HCT116 (cell line): ENCODE measurements around the gene WDFY2. TPM values are rescaled to one million over a fixed set of nuclear protein-coding genes. Genes with fewer than 3 reads are reported as not detected.

ENCODE experiments used
- ATAC-seq: fragments of 200-7000 bp; cut with Tn5 transposase; 2 replicates; pipeline ENCODE4 v1.9.1; 2020; ENCODE audit warnings: mild to moderate bottlenecking, moderate library complexity
- BruUV-seq: library from RNA; stranded (reverse); fragments of 400-500 nt; replicated peaks from 2 replicates; lab custom pipeline; 2021; lab: Mats Ljungman, UMichigan
- CTCF ChIA-PET: fragments of 300-600 bp; sonication (Branson Sonifier 250); formaldehyde crosslinking; loops from one replicate; lab custom pipeline; 2021; ENCODE audit warnings: antibody characterized with exemption; lab: Charles Lee
- POLR2A ChIA-PET: fragments of 300-600, 350-600 bp; sonication (Branson Sonifier 250); formaldehyde crosslinking; loops from one replicate; lab custom pipeline; 2021; ENCODE audit warnings: antibody characterized with exemption; lab: Charles Lee
- RAD21 ChIA-PET, 2 experiments: fragments of 300-600 bp; sonication (Branson Sonifier 250); formaldehyde crosslinking; loops; one replicate each; lab custom pipeline; 2023; ENCODE audit warnings: low total read pairs in 2 of 2; ENCODE audit not compliant: uncharacterized antibody in 2 of 2, unreplicated experiment in 2 of 2, low non-redundant PET in 1 of 2; lab: Charles Lee
- DNase-seq: peaks from one replicate; pipeline ENCODE4 v3.0.0-alpha.2; 2010; ENCODE audit warnings: low read depth, low spot score
- H2AFZ ChIP-seq: fragments of 200-600 bp; shearing (Covaris generic), sonication (generic); 2 replicates; pipeline ENCODE4 v1.6.1; 2017; ENCODE audit warnings: low read depth, mixed run types, mixed read lengths, antibody characterized with exemption, low read length; ENCODE audit not compliant: poor library complexity, severe bottlenecking
- H3K27ac ChIP-seq: 2 replicates; pipeline ENCODE4 v1.5.1; 2012; ENCODE audit warnings: low read depth, low read length
- H3K27me3 ChIP-seq: fragments of 200-600 bp; sonication (generic); 2 replicates; pipeline ENCODE4 v1.6.1; 2016; ENCODE audit warnings: mixed run types, low read length, mixed read lengths; ENCODE audit not compliant: insufficient read depth
- H3K36me3 ChIP-seq, 2 experiments: fragments of 200-500 bp in 1 of 2; fragments of 200-600 bp in 1 of 2; sonication (Bioruptor generic) in 1 of 2; sonication (generic) in 1 of 2; 2 replicates each; pipeline versions ENCODE4 v1.5.1 to v1.6.1; 2014 to 2016; ENCODE audit warnings: low read length in 2 of 2, inconsistent platforms in 1 of 2, mixed read lengths in 1 of 2, mixed run types in 1 of 2; ENCODE audit not compliant: insufficient read depth in 2 of 2, control insufficient read depth in 1 of 2
- H3K4me1 ChIP-seq, 2 experiments: fragments of 200-600 bp in 1 of 2; sonication (generic) in 1 of 2; 2 replicates each; pipeline versions ENCODE4 v1.5.1 to v1.6.1; 2012 to 2017; ENCODE audit warnings: low read length in 2 of 2, inconsistent platforms in 1 of 2, mild to moderate bottlenecking in 1 of 2, mixed read lengths in 1 of 2, mixed run types in 1 of 2, moderate library complexity in 1 of 2; ENCODE audit not compliant: insufficient read depth in 2 of 2, control insufficient read depth in 1 of 2
- H3K4me2 ChIP-seq: fragments of 200-600 bp; sonication (generic); 2 replicates; pipeline ENCODE4 v1.6.1; 2017; ENCODE audit warnings: mixed run types, low read length, mixed read lengths
- H3K4me3 ChIP-seq, 2 experiments: fragments of 200-600 bp in 1 of 2; sonication (generic) in 1 of 2; replicated peaks in 1 of 2; 2 replicates each; pipeline ENCODE4 v1.5.1; 2011 to 2016; ENCODE audit warnings: low read length in 2 of 2, control low read depth in 1 of 2, low read depth in 1 of 2, mild to moderate bottlenecking in 1 of 2, mixed read lengths in 1 of 2, mixed run types in 1 of 2
- H3K79me2 ChIP-seq: fragments of 200-600 bp; sonication (generic); 2 replicates; pipeline ENCODE4 v1.6.1; 2017; ENCODE audit warnings: mild to moderate bottlenecking, mixed run types, low read length, moderate library complexity, mixed read lengths; ENCODE audit not compliant: insufficient read depth
- H3K9ac ChIP-seq: fragments of 200-600 bp; sonication (generic); 2 replicates; pipeline ENCODE4 v1.6.1; 2016; ENCODE audit warnings: low read length, mixed read lengths
- H3K9me2 ChIP-seq: fragments of 200-600 bp; sonication (generic), shearing (Covaris generic); 2 replicates; pipeline ENCODE4 v1.6.1; 2017; ENCODE audit warnings: mixed run types, mild to moderate bottlenecking, moderate library complexity; ENCODE audit not compliant: insufficient read depth
- H3K9me3 ChIP-seq, 2 experiments: fragments of 200-500 bp in 1 of 2; fragments of 200-600 bp in 1 of 2; sonication (Bioruptor generic) in 1 of 2; sonication (generic) in 1 of 2; 2 replicates each; pipeline ENCODE4 v1.6.1; 2014 to 2017; ENCODE audit warnings: low read length in 2 of 2, mixed read lengths in 2 of 2, inconsistent platforms in 1 of 2, low read depth in 1 of 2, mild to moderate bottlenecking in 1 of 2, mixed run types in 1 of 2, moderate library complexity in 1 of 2; ENCODE audit not compliant: control insufficient read depth in 1 of 2, insufficient read depth in 1 of 2
- H4K20me1 ChIP-seq: fragments of 200-600 bp; sonication (generic), shearing (Covaris generic); 2 replicates; pipeline ENCODE4 v1.6.1; 2017; ENCODE audit warnings: mixed run types, mild to moderate bottlenecking, moderate library complexity; ENCODE audit not compliant: insufficient read depth
- CBX3 ChIP-seq: IDR thresholded peaks from 2 replicates; pipeline ENCODE4 v1.6.1; 2012; ENCODE audit warnings: low read depth
- CTCF ChIP-seq, 3 experiments: fragments of 200-600 bp in 1 of 3; sonication (generic) in 1 of 3; IDR thresholded peaks in 2 of 3; conservative IDR thresholded peaks in 1 of 3; 2 replicates each; pipeline ENCODE4 v1.5.1; 2012 to 2017; ENCODE audit warnings: low read depth in 2 of 3, low read length in 2 of 3, antibody characterized with exemption in 1 of 3, borderline replicate concordance in 1 of 3, control low read depth in 1 of 3, mild to moderate bottlenecking in 1 of 3, mixed read lengths in 1 of 3, mixed run types in 1 of 3, moderate library complexity in 1 of 3; ENCODE audit not compliant: insufficient read depth in 1 of 3
- RAD21 ChIP-seq: IDR thresholded peaks from 2 replicates; pipeline ENCODE4 v1.6.1; 2012; ENCODE audit warnings: low read depth, mild to moderate bottlenecking
- ZBTB33 ChIP-seq: IDR thresholded peaks from 2 replicates; pipeline ENCODE4 v1.6.1; 2011; ENCODE audit warnings: mild to moderate bottlenecking, low read length, moderate library complexity; ENCODE audit not compliant: insufficient replicate concordance; ENCODE audit errors: extremely low read depth
- intact Hi-C: fragments of 100-400 bp; cut with micrococcal nuclease; formaldehyde crosslinking; loops from 2 replicates; pipeline ENCODE4 v1.10.0; 2022
- total RNA-seq: library from RNA; stranded (reverse); gene quantifications from one replicate; pipeline ENCODE4 v1.2.1, GENCODE V29; 2021; ENCODE audit not compliant: unreplicated experiment

The WDFY2 gene
- total RNA-seq, 1 experiment from 2014 or later: 6.1 TPM

- CTCF ChIA-PET: interaction anchor here (0.6 to 1.4 kb wide), 5 partner anchors 198 to 495 kb away, joined by 3 to 6 read pairs (median 3); no protein-coding TSS in a partner anchor
- DNase-seq: peak; percentile 18
Observed at GRCh38 chr13:51781246-51782022, 197.2 kb downstream of the WDFY2 start.

More at GRCh38 chr13:51781246-51782022, 197.2 kb downstream of the WDFY2 start:
- POLR2A ChIA-PET: interaction anchor here (0.6 kb wide), 1 partner anchor 328 kb away, joined by 3 read pairs; the partner anchor contains the start of gene INTS6
- Histone ChIP-seq H4K20me1 (no peaks in the 10 kb centered on the region), H3K9ac (no peak overlapping the region), H3K27ac (no peak overlapping the region), H3K4me3 (no peak overlapping the region), H3K4me1 (no peaks in the 10 kb centered on the region), H3K36me3 (no peaks in the 10 kb centered on the region), H2AFZ (no peak overlapping the region), H3K9me2 (no peaks in the 10 kb centered on the region), H3K27me3 (no peaks in the 10 kb centered on the region), H3K9me3 (no peaks in the 10 kb centered on the region), H3K4me2 (no peak overlapping the region), H3K79me2 (no peaks in the 10 kb centered on the region)
- TF ChIP-seq ZBTB33 (no peak), RAD21 (peak; percentile 77), CBX3 (no peak), CTCF (IDR thresholded peaks at IDR 0.05 in 2 of 3, conservative IDR thresholded peaks at IDR 0.05 in 1 of 3; ENCODE audit: borderline replicate concordance in 1 of 3, insufficient read depth in 1 of 3, low read depth in 2 of 3, low read length in 2 of 3) (peak; percentile 47 to 61 (median 57); a peak in 5 of 6 replicates)
- intact Hi-C loops: loop anchor here (1.0 to 5.0 kb wide), 3 partner anchors 197 to 346 kb away; partner anchors contain the start of genes INTS6 and WDFY2
- RAD21 ChIA-PET: no interaction called here
- BruUV-seq: no TSS peak
- peak; percentile 96 for ATAC-seq
